Activated T-cell treated with anti-CD3 and anti-CD28 coated beads, Interleukin-2, amount 50 U/mL, for 4 hours (primary cell): Measurements from ENCODE around the gene DUSP10. TPM values are rescaled to one million over a fixed set of nuclear protein-coding genes. Genes with fewer than 3 reads are reported as not detected.
A peak's percentile ranks its signal among the peaks of the same experiment; 100 is the strongest.

Source experiments
- ATAC-seq, 2 donors: fragments of 200-7000 bp; cut with Tn5 transposase; one replicate each; pipeline ENCODE4 v1.10.0; 2021
- DNase-seq: peaks from one replicate; pipeline ENCODE4 v3.0.0-alpha.2; 2020
- H3K27me3 Mint-ChIP-seq: one replicate; pipeline ENCODE4 v1.8.0; 2021; ENCODE audit warnings: low read depth, mixed read lengths
- H3K36me3 Mint-ChIP-seq: one replicate; pipeline ENCODE4 v1.8.0; 2022; ENCODE audit warnings: mixed read lengths; ENCODE audit not compliant: insufficient read depth
- H3K4me1 Mint-ChIP-seq: one replicate; pipeline ENCODE4 v1.8.0; 2021; ENCODE audit warnings: low read depth, mixed read lengths
- H3K4me3 Mint-ChIP-seq: one replicate; pipeline ENCODE4 v1.8.0; 2021; ENCODE audit warnings: mild to moderate bottlenecking, moderate library complexity, mixed read lengths
- H3K9me3 Mint-ChIP-seq: one replicate; pipeline ENCODE4 v1.8.0; 2021; ENCODE audit warnings: mixed read lengths
- total RNA-seq, 3 donors: library from RNA; stranded (reverse); gene quantifications; one replicate each; pipeline ENCODE4 v1.2.1, GENCODE V29; 2021

The DUSP10 gene
- total RNA-seq, 3 donors from 2014 or later = 9.4 to 17.1 (median 12.4) TPM

DNA sequence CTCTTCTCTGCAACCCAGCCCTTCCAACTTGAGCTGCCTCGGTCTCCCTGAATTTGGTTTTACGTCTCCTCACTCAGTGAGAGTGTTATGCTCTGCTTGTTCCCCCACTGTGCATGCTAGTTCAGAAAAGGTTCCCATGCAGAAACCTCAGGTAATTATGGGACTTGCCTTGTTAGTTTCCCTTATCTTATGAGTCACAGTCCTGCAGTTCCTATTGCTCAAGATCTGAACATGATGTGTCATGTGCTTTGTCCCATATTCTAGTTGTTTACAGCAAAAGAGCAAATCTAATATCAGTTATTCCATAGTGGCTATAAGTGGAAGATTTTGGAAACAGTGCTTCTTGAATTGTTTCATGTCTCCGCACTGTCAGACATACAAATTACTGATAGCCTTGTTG lies 74.4 kb downstream of the DUSP10 start:
- H3K4me1 Mint-ChIP-seq = no peaks in the 10 kb centered on the region
- no peak for DNase-seq
- H3K36me3 Mint-ChIP-seq = no peaks in the 10 kb centered on the region
- peak in 1 of 2 donors; percentile 52 for ATAC-seq
- no peak overlapping the region for H3K4me3 Mint-ChIP-seq
- H3K27me3 Mint-ChIP-seq = peaks cover 10% of the 10 kb centered on the region
- no peaks in the 10 kb centered on the region for H3K9me3 Mint-ChIP-seq

DNA sequence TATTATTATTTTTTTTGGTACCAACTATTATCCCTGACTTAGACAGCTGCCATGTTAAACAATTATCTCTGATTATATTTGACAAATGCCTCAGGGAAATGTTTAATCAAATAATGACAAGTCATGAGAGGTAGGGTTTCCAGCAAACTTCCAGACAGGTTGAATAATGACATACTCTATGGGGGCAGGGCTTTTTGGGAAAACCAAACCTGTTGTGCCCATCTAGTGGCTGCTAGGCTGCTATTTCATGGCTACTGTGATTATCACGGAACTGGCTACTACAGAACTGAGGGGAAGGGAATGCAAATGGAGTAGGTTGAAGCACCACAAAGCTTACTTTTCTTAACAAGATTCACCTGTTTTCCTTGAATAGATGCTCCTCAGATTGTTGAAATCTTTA lies 77.6 kb downstream of the DUSP10 start:
- H3K4me3 Mint-ChIP-seq = no peak overlapping the region
- H3K36me3 Mint-ChIP-seq = no peaks in the 10 kb centered on the region
- peaks cover 6% of the 10 kb centered on the region for H3K27me3 Mint-ChIP-seq
- H3K9me3 Mint-ChIP-seq = no peaks in the 10 kb centered on the region
- DNase-seq (no peak), ATAC-seq (no peak)
- no peaks in the 10 kb centered on the region for H3K4me1 Mint-ChIP-seq

DNA sequence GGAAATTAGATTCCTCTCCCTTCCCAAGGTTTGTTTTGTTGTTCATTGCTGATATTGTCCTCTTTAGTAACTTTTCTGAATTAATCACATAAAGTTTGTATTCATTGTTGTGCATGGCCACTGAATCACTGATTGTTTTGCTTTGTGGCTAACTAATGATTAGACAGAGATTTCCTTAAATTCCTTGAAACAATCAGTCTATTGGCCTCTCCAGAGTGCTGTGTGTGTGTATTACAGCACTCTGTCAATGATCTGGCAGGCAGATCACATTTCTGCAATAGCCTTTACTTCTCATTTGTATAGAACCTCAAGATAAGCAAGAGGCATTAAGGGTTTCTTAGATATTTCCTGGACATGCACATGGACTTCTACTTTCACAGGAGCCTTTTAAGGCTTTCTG lies 78.6 kb downstream of the DUSP10 start:
- Mint-ChIP-seq H3K4me1 (no peaks in the 10 kb centered on the region), H3K36me3 (no peaks in the 10 kb centered on the region), H3K27me3 (no peaks in the 10 kb centered on the region), H3K9me3 (no peaks in the 10 kb centered on the region), H3K4me3 (no peak overlapping the region)
- ATAC-seq (no peak), DNase-seq (no peak)

DNA sequence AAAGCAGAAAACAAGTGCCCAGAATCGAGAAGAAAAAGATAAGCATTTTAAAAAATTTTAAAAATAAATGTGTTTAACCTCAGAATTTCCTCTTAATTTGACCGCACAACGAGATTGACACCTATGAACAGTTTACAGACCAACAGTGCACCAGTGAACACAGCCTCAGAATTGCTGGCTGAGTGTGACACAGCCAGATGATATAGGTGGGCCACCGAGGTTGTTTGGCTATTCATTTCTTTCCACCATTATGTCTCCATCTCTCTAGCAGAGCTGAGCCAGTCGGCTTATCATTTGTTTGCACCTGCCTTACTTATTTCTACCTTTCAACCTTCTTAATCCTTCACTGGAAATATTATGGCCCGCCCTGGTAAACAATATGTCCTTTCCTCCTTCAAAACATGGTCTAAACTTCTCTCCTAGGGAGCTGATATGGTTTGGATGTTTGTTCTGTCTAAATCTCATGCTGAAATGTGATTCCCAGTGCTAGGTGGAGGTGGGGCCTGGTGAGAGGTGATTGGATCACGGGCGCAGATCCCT lies 86.1 kb downstream of the DUSP10 start:
- ATAC-seq = no peak
- H3K4me1 Mint-ChIP-seq = no peaks in the 10 kb centered on the region

More for the DNA sequence above, 86.1 kb downstream of the DUSP10 start:
- Mint-ChIP-seq H3K4me3 (no peak overlapping the region), H3K27me3 (no peaks in the 10 kb centered on the region), H3K9me3 (peaks cover 4% of the 10 kb centered on the region), H3K36me3 (no peaks in the 10 kb centered on the region)
- no peak for DNase-seq
